ENCODE measurements around the gene RNF207.

GRCh38 chr1:6185151-6185550 lies 20.8 kb upstream of the RNF207 start:
- no peak for TF ChIP-seq POLR2A (IDR thresholded peaks at IDR 0.05)
- no peak for TF ChIP-seq CTCF (IDR thresholded peaks at IDR 0.05)
